ENCODE results near the gene KPNA3.

The KPNA3 gene

GRCh38 chr13:49830721-49831120, 38.2 kb upstream of the KPNA3 start:
- TF ChIP-seq, protein P1, sequence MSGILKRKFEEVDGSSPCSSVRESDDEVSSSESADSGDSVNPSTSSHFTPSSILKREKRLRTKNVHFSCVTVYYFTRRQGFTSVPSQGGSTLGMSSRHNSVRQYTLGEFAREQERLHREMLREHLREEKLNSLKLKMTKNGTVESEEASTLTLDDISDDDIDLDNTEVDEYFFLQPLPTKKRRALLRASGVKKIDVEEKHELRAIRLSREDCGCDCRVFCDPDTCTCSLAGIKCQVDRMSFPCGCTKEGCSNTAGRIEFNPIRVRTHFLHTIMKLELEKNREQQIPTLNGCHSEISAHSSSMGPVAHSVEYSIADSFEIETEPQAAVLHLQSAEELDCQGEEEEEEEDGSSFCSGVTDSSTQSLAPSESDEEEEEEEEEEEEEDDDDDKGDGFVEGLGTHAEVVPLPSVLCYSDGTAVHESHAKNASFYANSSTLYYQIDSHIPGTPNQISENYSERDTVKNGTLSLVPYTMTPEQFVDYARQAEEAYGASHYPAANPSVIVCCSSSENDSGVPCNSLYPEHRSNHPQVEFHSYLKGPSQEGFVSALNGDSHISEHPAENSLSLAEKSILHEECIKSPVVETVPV (CRISPR knock-in tag; IDR thresholded peaks at IDR 0.05) = no peak
- TF ChIP-seq TOX (CRISPR knock-in tag; IDR thresholded peaks at IDR 0.05; ENCODE audit: borderline replicate concordance) = no peak
- no peak for TF ChIP-seq TCF4 (CRISPR knock-in tag; IDR thresholded peaks at IDR 0.05; ENCODE audit: borderline replicate concordance)
- TF ChIP-seq ZNF8 (CRISPR knock-in tag; IDR thresholded peaks at IDR 0.05) = no peak
- no peak for TF ChIP-seq CSDC2 (CRISPR knock-in tag; IDR thresholded peaks at IDR 0.05)
- TF ChIP-seq OSR1 (CRISPR knock-in tag; IDR thresholded peaks at IDR 0.05) = no peak
- TF ChIP-seq, protein P2, sequence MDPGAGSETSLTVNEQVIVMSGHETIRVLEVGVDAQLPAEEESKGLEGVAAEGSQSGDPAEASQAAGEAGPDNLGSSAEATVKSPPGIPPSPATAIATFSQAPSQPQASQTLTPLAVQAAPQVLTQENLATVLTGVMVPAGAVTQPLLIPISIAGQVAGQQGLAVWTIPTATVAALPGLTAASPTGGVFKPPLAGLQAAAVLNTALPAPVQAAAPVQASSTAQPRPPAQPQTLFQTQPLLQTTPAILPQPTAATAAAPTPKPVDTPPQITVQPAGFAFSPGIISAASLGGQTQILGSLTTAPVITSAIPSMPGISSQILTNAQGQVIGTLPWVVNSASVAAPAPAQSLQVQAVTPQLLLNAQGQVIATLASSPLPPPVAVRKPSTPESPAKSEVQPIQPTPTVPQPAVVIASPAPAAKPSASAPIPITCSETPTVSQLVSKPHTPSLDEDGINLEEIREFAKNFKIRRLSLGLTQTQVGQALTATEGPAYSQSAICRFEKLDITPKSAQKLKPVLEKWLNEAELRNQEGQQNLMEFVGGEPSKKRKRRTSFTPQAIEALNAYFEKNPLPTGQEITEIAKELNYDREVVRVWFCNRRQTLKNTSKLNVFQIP (CRISPR knock-in tag; IDR thresholded peaks at IDR 0.05; ENCODE audit: borderline replicate concordance, low read depth) = no peak
- ATAC-seq = no peak

DNA sequence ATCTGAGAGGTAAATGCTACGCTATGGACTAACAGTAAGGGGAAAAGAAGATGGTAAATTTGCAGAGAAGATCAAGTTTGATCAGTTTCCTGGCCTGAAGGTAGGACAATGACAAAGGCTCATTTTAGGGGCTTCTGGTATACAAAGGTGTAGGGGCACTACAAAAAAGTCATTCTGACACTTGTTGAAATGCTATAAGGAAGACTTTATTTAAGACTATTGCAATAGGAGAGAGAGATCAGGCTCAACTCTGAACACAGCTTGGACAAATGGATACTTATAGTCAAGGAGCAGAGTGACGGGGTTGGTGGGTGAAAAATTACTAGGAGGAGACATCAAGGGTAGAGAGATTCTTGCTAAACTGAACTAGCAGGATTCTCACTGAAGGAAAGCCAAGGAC, 37.2 kb upstream of the KPNA3 start:
- no peak for ATAC-seq
- no peak for TF ChIP-seq GLIS3 (CRISPR knock-in tag; IDR thresholded peaks at IDR 0.05)
- no peak for TF ChIP-seq PPARA (CRISPR knock-in tag; IDR thresholded peaks at IDR 0.05; ENCODE audit: borderline replicate concordance)
- no peak for TF ChIP-seq BACH2 (CRISPR knock-in tag; IDR thresholded peaks at IDR 0.05; ENCODE audit: borderline replicate concordance)
- TF ChIP-seq TCF4 (CRISPR knock-in tag; IDR thresholded peaks at IDR 0.05; ENCODE audit: borderline replicate concordance) = no peak
- TF ChIP-seq, protein P2 (CRISPR knock-in tag; IDR thresholded peaks at IDR 0.05; ENCODE audit: borderline replicate concordance, low read depth) = no peak
- TF ChIP-seq, protein P3, sequence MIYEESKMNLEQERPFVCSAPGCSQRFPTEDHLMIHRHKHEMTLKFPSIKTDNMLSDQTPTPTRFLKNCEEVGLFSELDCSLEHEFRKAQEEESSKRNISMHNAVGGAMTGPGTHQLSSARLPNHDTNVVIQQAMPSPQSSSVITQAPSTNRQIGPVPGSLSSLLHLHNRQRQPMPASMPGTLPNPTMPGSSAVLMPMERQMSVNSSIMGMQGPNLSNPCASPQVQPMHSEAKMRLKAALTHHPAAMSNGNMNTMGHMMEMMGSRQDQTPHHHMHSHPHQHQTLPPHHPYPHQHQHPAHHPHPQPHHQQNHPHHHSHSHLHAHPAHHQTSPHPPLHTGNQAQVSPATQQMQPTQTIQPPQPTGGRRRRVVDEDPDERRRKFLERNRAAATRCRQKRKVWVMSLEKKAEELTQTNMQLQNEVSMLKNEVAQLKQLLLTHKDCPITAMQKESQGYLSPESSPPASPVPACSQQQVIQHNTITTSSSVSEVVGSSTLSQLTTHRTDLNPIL (CRISPR knock-in tag; IDR thresholded peaks at IDR 0.05; ENCODE audit: low read depth) = no peak
- no peak for TF ChIP-seq ARNTL (CRISPR knock-in tag; IDR thresholded peaks at IDR 0.05; ENCODE audit: borderline replicate concordance, low read depth)
- no peak for TF ChIP-seq TSHZ2 (CRISPR knock-in tag; IDR thresholded peaks at IDR 0.05)
- TF ChIP-seq ZFP30 (CRISPR knock-in tag; IDR thresholded peaks at IDR 0.05) = no peak
- TF ChIP-seq ZC3H10 (CRISPR knock-in tag; IDR thresholded peaks at IDR 0.05) = no peak
- no peak for TF ChIP-seq ISL1 (CRISPR knock-in tag; IDR thresholded peaks at IDR 0.05)
- TF ChIP-seq ESRRG (CRISPR knock-in tag; IDR thresholded peaks at IDR 0.05) = no peak
- no peak for TF ChIP-seq TOX (CRISPR knock-in tag; IDR thresholded peaks at IDR 0.05; ENCODE audit: borderline replicate concordance)
- no peak for TF ChIP-seq SNAI2 (CRISPR knock-in tag; IDR thresholded peaks at IDR 0.05)
- TF ChIP-seq ZNF8 (CRISPR knock-in tag; IDR thresholded peaks at IDR 0.05) = no peak
- TF ChIP-seq OSR1 (CRISPR knock-in tag; IDR thresholded peaks at IDR 0.05) = no peak
- TF ChIP-seq PATZ1 (CRISPR knock-in tag; IDR thresholded peaks at IDR 0.05; ENCODE audit: borderline replicate concordance) = no peak

DNA sequence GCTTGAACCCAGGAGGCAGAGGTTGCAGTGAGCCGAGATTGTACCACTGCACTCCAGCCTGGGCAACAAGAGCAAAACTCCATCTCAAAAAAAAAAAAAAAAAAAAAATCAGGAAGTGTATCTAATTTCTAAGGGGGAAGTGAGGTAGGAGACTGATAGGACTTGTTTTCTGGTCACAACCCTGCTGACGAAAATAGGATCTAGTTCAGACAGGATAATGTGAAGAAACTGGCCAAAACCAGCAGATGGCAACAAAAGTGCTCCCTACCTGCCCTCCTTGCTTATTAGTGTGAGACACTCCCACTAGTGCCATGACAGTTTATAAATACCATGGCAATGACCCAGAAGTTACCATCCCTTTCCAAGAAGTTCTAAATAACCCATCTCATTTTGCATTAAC, 36.0 kb upstream of the KPNA3 start:
- ATAC-seq = no peak
- TF ChIP-seq ZNF565 (CRISPR knock-in tag; conservative IDR thresholded peaks at IDR 0.05; ENCODE audit: low read depth) = no peak
- no peak for TF ChIP-seq ZNF70 (CRISPR knock-in tag; IDR thresholded peaks at IDR 0.05)
- TF ChIP-seq ZC3H10 (CRISPR knock-in tag; IDR thresholded peaks at IDR 0.05) = no peak
- no peak for TF ChIP-seq OSR1 (CRISPR knock-in tag; IDR thresholded peaks at IDR 0.05)
- TF ChIP-seq BACH2 (CRISPR knock-in tag; IDR thresholded peaks at IDR 0.05; ENCODE audit: borderline replicate concordance) = no peak
- TF ChIP-seq CSDC2 (CRISPR knock-in tag; IDR thresholded peaks at IDR 0.05) = no peak
- TF ChIP-seq, protein P1 (CRISPR knock-in tag; IDR thresholded peaks at IDR 0.05) = no peak
- TF ChIP-seq PATZ1 (CRISPR knock-in tag; IDR thresholded peaks at IDR 0.05; ENCODE audit: borderline replicate concordance) = no peak
- TF ChIP-seq, protein P3 (CRISPR knock-in tag; IDR thresholded peaks at IDR 0.05; ENCODE audit: low read depth) = no peak
- no peak for TF ChIP-seq PPARA (CRISPR knock-in tag; IDR thresholded peaks at IDR 0.05; ENCODE audit: borderline replicate concordance)

Data from SK-N-SH treated with all-trans-retinoic acid at 6 μM for 48 hours (cell line).